Measurements from ENCODE around the gene COMT. TPM values are rescaled to one million over a fixed set of nuclear protein-coding genes. Genes with fewer than 3 reads are reported as not detected.

COMT gene
- total and polyA plus RNA-seq, 2 experiments from 2014 or later: 29.6 to 29.8 TPM

DNA sequence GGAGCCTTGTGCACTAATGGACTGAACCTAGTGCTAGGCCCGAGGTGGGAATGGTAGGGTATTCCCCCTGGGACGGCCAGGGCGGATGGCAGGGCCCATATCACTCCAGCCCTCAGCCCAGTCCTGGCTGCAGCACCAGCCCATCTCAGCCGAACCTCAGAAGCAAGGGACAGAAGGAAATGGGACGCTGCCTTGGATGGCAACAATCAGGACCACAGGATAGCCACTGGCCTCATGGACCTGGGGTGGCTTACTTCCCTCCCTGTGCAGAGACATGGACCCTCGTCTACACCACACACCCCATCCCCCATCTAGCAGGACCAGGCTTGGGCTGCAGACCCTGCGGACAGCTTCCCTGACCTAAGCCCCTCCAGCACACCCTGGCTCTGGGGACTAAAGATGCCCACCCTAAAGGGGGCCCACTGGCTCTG lies 50.9 kb downstream of the COMT start (continued):
- TF ChIP-seq, protein P1, sequence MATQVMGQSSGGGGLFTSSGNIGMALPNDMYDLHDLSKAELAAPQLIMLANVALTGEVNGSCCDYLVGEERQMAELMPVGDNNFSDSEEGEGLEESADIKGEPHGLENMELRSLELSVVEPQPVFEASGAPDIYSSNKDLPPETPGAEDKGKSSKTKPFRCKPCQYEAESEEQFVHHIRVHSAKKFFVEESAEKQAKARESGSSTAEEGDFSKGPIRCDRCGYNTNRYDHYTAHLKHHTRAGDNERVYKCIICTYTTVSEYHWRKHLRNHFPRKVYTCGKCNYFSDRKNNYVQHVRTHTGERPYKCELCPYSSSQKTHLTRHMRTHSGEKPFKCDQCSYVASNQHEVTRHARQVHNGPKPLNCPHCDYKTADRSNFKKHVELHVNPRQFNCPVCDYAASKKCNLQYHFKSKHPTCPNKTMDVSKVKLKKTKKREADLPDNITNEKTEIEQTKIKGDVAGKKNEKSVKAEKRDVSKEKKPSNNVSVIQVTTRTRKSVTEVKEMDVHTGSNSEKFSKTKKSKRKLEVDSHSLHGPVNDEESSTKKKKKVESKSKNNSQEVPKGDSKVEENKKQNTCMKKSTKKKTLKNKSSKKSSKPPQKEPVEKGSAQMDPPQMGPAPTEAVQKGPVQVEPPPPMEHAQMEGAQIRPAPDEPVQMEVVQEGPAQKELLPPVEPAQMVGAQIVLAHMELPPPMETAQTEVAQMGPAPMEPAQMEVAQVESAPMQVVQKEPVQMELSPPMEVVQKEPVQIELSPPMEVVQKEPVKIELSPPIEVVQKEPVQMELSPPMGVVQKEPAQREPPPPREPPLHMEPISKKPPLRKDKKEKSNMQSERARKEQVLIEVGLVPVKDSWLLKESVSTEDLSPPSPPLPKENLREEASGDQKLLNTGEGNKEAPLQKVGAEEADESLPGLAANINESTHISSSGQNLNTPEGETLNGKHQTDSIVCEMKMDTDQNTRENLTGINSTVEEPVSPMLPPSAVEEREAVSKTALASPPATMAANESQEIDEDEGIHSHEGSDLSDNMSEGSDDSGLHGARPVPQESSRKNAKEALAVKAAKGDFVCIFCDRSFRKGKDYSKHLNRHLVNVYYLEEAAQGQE (IDR thresholded peaks at IDR 0.05; ENCODE audit: unreplicated experiment): no peak
- no peak for TF ChIP-seq EZH2phosphoT487 (IDR thresholded peaks at IDR 0.05; ENCODE audit: unreplicated experiment)
- no peak for TF ChIP-seq ZNF331 (CRISPR knock-in tag; IDR thresholded peaks at IDR 0.05; ENCODE audit: low read depth)
- TF ChIP-seq, protein P2, sequence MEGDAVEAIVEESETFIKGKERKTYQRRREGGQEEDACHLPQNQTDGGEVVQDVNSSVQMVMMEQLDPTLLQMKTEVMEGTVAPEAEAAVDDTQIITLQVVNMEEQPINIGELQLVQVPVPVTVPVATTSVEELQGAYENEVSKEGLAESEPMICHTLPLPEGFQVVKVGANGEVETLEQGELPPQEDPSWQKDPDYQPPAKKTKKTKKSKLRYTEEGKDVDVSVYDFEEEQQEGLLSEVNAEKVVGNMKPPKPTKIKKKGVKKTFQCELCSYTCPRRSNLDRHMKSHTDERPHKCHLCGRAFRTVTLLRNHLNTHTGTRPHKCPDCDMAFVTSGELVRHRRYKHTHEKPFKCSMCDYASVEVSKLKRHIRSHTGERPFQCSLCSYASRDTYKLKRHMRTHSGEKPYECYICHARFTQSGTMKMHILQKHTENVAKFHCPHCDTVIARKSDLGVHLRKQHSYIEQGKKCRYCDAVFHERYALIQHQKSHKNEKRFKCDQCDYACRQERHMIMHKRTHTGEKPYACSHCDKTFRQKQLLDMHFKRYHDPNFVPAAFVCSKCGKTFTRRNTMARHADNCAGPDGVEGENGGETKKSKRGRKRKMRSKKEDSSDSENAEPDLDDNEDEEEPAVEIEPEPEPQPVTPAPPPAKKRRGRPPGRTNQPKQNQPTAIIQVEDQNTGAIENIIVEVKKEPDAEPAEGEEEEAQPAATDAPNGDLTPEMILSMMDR (conservative IDR thresholded peaks at IDR 0.05; ENCODE audit: low read depth in 2 of 2): no peak
- no peak for TF ChIP-seq JUNB (IDR thresholded peaks at IDR 0.05; ENCODE audit: unreplicated experiment)
- TF ChIP-seq ZNF114 (CRISPR knock-in tag; IDR thresholded peaks at IDR 0.05): no peak
- no peak for TF ChIP-seq EZH2 (IDR thresholded peaks at IDR 0.05; ENCODE audit: low read depth, unreplicated experiment)
- no peak for TF ChIP-seq STAT1 (IDR thresholded peaks at IDR 0.05; ENCODE audit: unreplicated experiment)
- TF ChIP-seq POLR2AphosphoS5 (IDR thresholded peaks at IDR 0.05; ENCODE audit: low read depth): no peak

DNA sequence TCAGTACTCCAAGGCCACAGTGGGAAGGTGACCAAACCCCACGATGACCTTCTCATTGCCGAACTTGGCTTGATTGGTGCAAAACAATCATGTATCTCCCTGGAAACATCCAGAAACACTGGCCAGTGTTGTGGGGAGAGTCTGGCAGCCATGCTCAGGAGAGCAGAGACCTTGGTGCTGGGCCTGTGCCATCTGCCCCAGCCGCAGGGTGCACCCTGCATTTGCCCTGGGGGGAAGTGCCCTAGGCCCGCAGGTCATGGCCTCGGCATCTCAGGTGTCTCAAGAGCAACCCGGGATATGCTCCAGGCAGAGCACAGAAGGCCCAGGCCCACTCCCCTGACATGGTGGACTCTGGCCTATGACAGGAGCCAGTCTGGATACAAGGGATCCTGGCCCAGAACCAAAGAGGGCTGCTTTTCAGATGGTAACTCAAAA lies 51.4 kb downstream of the COMT start:
- Histone ChIP-seq H3K79me2 (replicated peaks; ENCODE audit: insufficient read depth) (no peaks in the 10 kb centered on the region), H4K20me1 (replicated peaks; ENCODE audit: insufficient read depth) (no peaks in the 10 kb centered on the region), H3K27me3 (ENCODE audit: insufficient read depth) (no peaks in the 10 kb centered on the region), H3K9me2 (ENCODE audit: insufficient read depth) (no peaks in the 10 kb centered on the region), H2AFZ (no peak overlapping the region), H3K4me2 (no peak overlapping the region), H3K36me3 (ENCODE audit: insufficient read depth) (no peaks in the 10 kb centered on the region), H3F3A (replicated peaks; ENCODE audit: low read depth) (no peaks in the 10 kb centered on the region), H3K27ac (ENCODE audit: low read depth) (no peak overlapping the region), H3K4me3 (no peak overlapping the region), H3K4me1 (ENCODE audit: insufficient read depth) (no peaks in the 10 kb centered on the region; the same call in 1 of the 2 replicates)
- Mint-ChIP-seq H3K27me3 (ENCODE audit: insufficient read depth, low read depth, poor library complexity) (peaks cover 3% of the 10 kb centered on the region), H3K27ac (no peak overlapping the region), H3K9me3 (no peaks in the 10 kb centered on the region), H3K4me1 (no peaks in the 10 kb centered on the region; the same call in 1 of the 3 replicates), H3K36me3 (ENCODE audit: low read depth) (no peaks in the 10 kb centered on the region), H3K4me3 (no peak overlapping the region)
- TF ChIP-seq, protein P1 (IDR thresholded peaks at IDR 0.05; ENCODE audit: unreplicated experiment): no peak
- no peak for TF ChIP-seq NANOG (IDR thresholded peaks at IDR 0.05; ENCODE audit: borderline replicate concordance)
- TF ChIP-seq ZNF462 (CRISPR knock-in tag; IDR thresholded peaks at IDR 0.05): no peak
- no peak for DNase-seq (ENCODE audit: low spot score)
- no peak for ATAC-seq

Measured in GM23338 (cell line).